Stomach (tissue), 4 donors: Measurements from ENCODE around the gene GJE1.

ENCODE experiments used
- POLR2A ChIP-seq, 4 donors: fragments of 450-650 bp; IDR thresholded peaks; one replicate each; pipeline ENCODE4 v1.6.1; 2016; ENCODE audit warnings: antibody characterized with exemption in 4 of 4, control low read depth in 2 of 4, mild to moderate bottlenecking in 1 of 4, moderate library complexity in 1 of 4
- TF ChIP-seq, protein P1 (sequence below), 7 experiments: fragments of 450-650 bp in 4 of 7; fragments of 200-600 bp in 3 of 7; sonication (generic) in 3 of 7; IDR thresholded peaks; one replicate each; pipeline ENCODE4 v1.5.1; 2016 to 2019; ENCODE audit warnings: antibody characterized with exemption in 7 of 7, control low read depth in 2 of 7, mild to moderate bottlenecking in 1 of 7

DNA sequence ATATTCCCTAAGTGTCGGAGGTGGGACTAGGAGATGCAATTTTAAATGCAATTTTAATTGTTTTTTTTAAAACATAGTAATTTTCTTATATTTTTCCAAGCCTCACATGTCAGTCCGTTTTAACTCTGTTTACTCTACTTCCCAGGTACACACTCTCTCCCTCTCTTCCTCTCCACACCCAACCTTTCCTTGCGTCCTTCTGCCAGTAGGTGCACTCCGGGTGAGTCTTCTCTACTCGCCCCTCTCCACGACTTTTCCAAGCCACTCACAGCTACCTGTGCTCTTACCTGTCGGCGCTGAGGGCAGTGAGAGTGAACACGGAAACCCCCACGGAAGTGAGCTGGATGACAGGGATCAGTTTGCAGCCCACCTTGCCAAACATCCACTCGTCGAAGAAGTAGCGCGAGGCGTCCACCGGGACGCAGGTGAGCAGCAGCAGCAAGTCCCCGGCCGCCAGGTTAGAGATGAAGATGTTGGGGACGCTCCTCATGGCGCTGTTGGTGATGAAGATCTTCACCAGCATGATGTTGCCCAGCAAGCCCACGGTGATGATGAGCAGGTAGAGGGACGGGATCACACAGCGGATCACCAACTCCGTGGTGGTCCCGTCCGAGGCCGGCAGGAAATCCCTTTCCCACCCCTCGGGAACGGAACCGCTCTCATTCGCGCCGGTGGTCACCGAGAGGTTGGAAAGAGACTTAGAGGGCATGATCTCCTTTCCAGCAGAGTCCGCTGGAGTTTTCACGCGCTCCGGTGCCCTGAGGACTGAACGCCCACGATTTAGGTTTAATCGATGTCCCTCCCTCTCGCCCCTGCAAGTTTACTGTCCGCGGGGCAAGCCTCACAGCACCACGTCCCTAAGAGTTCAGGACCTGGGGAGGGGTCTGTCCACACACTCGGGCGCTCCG, 44.5 kb upstream of the GJE1 start:
- TF ChIP-seq, protein P1, sequence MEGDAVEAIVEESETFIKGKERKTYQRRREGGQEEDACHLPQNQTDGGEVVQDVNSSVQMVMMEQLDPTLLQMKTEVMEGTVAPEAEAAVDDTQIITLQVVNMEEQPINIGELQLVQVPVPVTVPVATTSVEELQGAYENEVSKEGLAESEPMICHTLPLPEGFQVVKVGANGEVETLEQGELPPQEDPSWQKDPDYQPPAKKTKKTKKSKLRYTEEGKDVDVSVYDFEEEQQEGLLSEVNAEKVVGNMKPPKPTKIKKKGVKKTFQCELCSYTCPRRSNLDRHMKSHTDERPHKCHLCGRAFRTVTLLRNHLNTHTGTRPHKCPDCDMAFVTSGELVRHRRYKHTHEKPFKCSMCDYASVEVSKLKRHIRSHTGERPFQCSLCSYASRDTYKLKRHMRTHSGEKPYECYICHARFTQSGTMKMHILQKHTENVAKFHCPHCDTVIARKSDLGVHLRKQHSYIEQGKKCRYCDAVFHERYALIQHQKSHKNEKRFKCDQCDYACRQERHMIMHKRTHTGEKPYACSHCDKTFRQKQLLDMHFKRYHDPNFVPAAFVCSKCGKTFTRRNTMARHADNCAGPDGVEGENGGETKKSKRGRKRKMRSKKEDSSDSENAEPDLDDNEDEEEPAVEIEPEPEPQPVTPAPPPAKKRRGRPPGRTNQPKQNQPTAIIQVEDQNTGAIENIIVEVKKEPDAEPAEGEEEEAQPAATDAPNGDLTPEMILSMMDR (IDR thresholded peaks at IDR 0.05): no peak
- no peak for TF ChIP-seq POLR2A (IDR thresholded peaks at IDR 0.05)
